ES-I3 (cell line): Measurements from ENCODE around the gene CTIF.

Experiments
- H3K36me3 ChIP-seq: 2 replicates; pipeline ENCODE4 v1.6.1; 2013; ENCODE audit warnings: mild to moderate bottlenecking, low read length, control low read depth, moderate library complexity; ENCODE audit not compliant: insufficient read depth
- H3K4me1 ChIP-seq: 2 replicates; pipeline ENCODE4 v1.6.1; 2013; ENCODE audit warnings: mild to moderate bottlenecking, control low read depth, low read length; ENCODE audit not compliant: insufficient read depth
- H3K9ac ChIP-seq: 2 replicates; pipeline ENCODE4 v1.6.1; 2013; ENCODE audit warnings: low read depth, mild to moderate bottlenecking, low read length, moderate library complexity
- H3K9me3 ChIP-seq: 2 replicates; pipeline ENCODE4 v1.6.1; 2013; ENCODE audit warnings: mild to moderate bottlenecking, low read length, moderate library complexity; ENCODE audit not compliant: control insufficient read depth, insufficient read depth

The CTIF gene

GRCh38 chr18:48700446-48700845, 161.6 kb downstream of the CTIF start:
- H3K9me3 ChIP-seq = no peaks in the 10 kb centered on the region
- no peaks in the 10 kb centered on the region for H3K36me3 ChIP-seq
- H3K4me1 ChIP-seq = peaks cover 4% of the 10 kb centered on the region; the same call in 1 of the 2 replicates
- no peak overlapping the region for H3K9ac ChIP-seq

DNA sequence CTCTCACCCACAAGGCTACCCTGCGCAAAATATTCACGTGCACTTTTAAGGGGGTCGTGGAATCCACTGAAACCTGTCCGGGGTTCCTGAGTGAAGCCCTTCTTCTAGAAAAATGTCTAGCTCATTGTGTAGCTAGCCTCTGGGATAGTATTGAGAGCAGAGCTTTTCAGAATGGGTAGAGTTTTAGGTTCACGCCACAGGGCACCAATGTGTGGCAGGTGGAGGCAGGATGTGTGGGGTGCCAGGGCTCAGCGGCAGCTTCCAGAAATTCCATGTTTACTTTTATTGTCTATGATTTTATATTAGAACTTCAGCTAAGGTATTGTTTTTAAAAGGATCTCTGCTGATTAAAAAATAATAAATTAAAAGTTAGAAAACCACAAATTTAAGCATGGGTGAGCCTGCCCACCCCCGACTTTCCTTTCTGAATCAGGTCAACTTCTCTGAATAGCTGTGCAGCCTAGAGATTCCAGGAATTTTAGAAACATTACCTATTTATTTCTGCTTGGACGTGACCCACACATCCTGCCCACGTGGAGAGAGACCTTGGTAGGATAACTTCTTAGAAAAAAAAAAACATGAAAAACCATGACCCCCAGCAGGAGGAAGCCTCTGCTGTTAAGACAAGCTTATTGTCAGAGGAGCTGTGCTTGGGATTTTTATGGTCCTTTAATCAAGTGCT, 163.7 kb downstream of the CTIF start:
- H3K36me3 ChIP-seq = no peaks in the 10 kb centered on the region
- H3K9me3 ChIP-seq = no peaks in the 10 kb centered on the region
- peaks cover 4% of the 10 kb centered on the region; the same call in 1 of the 2 replicates for H3K4me1 ChIP-seq
- H3K9ac ChIP-seq = no peak overlapping the region

DNA sequence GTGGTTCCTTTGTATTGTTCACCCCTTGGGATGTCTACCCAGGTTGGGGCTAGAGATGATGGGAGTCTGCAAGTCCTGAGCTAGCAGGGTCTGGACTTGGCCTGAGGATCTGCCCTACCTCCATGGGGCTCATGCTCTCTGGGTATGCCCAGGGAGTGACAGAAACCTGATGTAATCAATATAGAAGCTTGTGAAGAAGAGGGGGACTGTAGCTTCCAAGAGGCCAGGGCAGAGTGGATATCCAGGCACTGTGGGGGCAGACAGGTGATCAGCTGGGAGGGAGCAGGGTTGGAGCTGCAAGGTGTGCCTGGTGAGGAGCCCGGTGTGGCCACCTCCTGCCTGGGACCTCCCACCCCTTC, 164.2 kb downstream of the CTIF start:
- no peak overlapping the region for H3K9ac ChIP-seq
- no peaks in the 10 kb centered on the region for H3K9me3 ChIP-seq
- no peaks in the 10 kb centered on the region for H3K36me3 ChIP-seq
- H3K4me1 ChIP-seq = peaks cover 4% of the 10 kb centered on the region; the same call in 1 of the 2 replicates

GRCh38 chr18:48703418-48703817, 164.6 kb downstream of the CTIF start:
- Histone ChIP-seq H3K36me3 (no peaks in the 10 kb centered on the region), H3K4me1 (peaks cover 4% of the 10 kb centered on the region; the same call in 1 of the 2 replicates), H3K9me3 (no peaks in the 10 kb centered on the region), H3K9ac (no peak overlapping the region)

DNA sequence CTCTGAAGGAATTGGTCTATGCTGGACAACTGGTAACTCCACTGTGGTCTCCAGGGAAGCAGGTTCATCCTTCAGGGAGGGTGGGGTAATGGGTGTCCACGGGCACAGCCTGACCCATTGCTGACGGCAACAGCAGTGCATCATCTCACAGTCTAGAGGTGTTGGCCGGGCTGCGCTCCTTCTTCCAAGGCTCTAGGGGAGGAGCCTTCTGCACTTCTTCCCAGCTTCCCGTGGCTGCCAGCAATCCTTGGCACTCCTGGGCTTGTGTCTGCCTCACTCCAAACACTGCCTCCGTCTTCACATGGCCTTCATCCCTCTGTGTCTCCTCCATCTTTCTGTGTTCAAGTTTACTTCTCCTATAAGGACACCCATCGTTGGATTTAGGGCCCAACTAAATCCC, 166.2 kb downstream of the CTIF start:
- Histone ChIP-seq H3K4me1 (peaks cover 6% of the 10 kb centered on the region), H3K36me3 (no peaks in the 10 kb centered on the region), H3K9me3 (no peaks in the 10 kb centered on the region), H3K9ac (no peak overlapping the region)

DNA sequence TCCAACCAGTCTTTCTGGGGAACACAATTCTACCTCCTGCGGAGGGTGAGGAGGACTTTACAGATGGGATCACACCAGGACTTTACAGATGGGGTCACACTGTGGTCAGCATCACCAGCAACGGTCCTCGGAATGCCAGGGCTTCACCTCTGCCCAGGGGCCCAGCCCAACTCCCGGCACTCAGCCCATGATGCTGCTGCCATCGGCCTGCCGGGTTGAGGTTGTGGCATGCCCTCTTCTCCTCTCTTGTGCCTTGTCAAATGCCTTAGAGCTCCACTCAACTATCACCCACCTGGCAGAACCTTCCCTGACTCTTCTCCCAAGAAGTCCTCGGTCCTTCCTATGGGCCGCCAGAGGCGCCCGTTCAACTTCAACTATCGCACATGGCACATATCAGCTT, 166.7 kb downstream of the CTIF start:
- Histone ChIP-seq H3K9ac (no peak overlapping the region), H3K4me1 (peaks cover 6% of the 10 kb centered on the region), H3K9me3 (no peaks in the 10 kb centered on the region), H3K36me3 (no peaks in the 10 kb centered on the region)

DNA sequence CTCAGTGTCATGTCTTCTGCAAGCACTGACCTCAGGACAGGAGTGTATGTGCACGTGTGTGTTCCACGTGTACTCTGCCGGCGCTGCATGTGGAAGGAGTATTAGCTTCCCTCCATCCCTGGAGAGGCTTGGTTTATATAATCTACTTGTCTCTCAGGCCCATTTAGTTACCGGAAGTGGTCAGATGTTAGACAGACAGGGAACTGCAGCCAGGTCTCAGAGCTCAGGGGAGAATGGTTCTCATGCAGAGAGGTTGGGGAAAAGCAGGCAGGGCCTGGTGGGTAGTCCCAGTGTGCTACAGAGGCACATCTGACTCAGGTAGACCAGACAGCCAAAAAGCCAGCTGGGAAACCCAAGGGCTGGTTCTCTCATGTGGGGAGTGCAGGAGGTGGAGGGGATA, 167.9 kb downstream of the CTIF start:
- no peaks in the 10 kb centered on the region for H3K9me3 ChIP-seq
- H3K4me1 ChIP-seq = peaks cover 6% of the 10 kb centered on the region
- H3K36me3 ChIP-seq = no peaks in the 10 kb centered on the region
- H3K9ac ChIP-seq = no peak overlapping the region

GRCh38 chr18:48707636-48708296, 168.9 kb downstream of the CTIF start:
- Histone ChIP-seq H3K9ac (no peak overlapping the region), H3K4me1 (peaks cover 6% of the 10 kb centered on the region), H3K9me3 (no peaks in the 10 kb centered on the region), H3K36me3 (no peaks in the 10 kb centered on the region)

GRCh38 chr18:48708807-48709206, 170.0 kb downstream of the CTIF start:
- Histone ChIP-seq H3K9ac (no peak overlapping the region), H3K9me3 (no peaks in the 10 kb centered on the region), H3K4me1 (peaks cover 6% of the 10 kb centered on the region), H3K36me3 (no peaks in the 10 kb centered on the region)

DNA sequence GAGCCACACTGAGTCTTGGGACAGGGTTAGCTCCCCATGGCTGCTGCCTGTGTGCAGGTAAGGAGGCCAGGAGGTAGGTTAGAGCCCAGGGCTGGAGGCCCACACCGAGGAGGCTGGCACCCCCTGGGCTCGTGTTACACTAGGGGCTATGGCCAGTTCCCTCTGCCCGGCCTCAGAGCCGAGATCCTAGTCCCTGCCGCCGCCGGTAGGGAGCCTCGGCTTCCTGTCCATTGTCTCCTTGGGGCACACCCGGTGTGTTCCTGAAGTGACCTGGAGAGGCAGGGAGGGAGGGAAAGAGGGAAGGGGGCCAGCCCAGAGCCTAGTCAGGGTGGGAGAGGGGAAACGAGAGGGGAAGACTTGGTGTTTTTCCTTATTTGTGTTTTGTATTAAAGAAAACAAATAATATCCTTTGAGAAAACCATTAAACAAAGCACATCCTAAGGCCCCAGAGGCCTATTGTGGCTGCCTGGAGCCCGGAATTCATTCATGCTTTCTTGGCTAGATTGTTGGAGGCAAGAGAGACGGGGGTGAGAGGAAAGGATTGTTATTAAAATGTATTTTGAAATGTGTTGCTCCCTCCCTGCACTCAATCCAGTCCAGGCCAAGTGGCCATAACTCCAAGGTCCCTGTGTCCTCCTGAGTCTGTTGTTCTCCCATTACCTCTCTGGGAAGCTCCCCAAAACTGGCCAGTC, 170.7 kb downstream of the CTIF start:
- no peaks in the 10 kb centered on the region for H3K36me3 ChIP-seq
- H3K9ac ChIP-seq = no peak overlapping the region
- H3K9me3 ChIP-seq = no peaks in the 10 kb centered on the region
- H3K4me1 ChIP-seq = peaks cover 10% of the 10 kb centered on the region

DNA sequence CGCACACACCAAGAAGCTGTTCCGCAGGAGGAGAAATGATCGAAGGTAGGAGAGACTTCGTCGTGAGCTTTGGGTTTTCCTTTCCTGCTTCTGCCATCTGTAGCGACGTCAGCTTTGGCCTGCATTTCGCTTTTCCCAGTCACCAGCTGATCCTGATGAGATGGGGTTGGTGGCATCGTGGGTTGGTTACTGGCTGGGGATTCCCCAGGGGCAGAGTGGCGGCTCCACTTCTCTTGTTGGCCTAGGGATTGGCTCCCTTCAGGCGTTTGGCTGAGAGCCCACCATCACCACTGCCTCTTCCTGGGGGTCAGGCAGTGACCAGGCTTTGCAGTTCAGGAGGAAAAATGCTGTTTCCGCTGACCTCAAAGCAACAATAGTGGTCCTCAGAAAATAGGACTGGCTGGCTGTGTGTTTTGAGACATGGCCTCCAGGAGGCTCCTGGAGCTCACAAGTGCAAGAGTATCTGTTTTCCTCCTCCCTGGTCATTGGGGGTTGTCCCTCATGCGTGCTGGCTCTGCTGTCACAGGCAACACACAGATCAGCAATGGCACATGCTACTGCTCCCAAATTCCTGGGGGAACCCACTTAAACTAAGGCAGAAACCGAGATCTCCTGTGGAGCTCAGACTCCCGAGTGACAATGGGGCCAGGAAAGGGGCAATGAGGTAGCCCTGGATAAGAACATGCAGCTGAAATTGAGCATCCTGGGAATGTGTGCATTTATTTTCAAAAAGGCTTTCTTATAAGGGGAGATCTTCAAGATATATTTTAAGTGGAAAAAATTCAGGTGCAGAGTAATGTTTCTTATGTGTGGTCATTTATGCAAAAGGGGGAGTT, 173.0 kb downstream of the CTIF start:
- Histone ChIP-seq H3K36me3 (no peaks in the 10 kb centered on the region), H3K4me1 (peaks cover 13% of the 10 kb centered on the region), H3K9me3 (no peaks in the 10 kb centered on the region), H3K9ac (no peak overlapping the region)

GRCh38 chr18:48713309-48713708, 174.5 kb downstream of the CTIF start:
- no peaks in the 10 kb centered on the region for H3K9me3 ChIP-seq
- peaks cover 13% of the 10 kb centered on the region for H3K4me1 ChIP-seq
- no peaks in the 10 kb centered on the region for H3K36me3 ChIP-seq
- H3K9ac ChIP-seq = no peak overlapping the region

GRCh38 chr18:48714873-48715272, 176.0 kb downstream of the CTIF start:
- H3K9ac ChIP-seq = no peak overlapping the region
- H3K4me1 ChIP-seq = peaks cover 9% of the 10 kb centered on the region
- no peaks in the 10 kb centered on the region for H3K9me3 ChIP-seq
- H3K36me3 ChIP-seq = no peaks in the 10 kb centered on the region

DNA sequence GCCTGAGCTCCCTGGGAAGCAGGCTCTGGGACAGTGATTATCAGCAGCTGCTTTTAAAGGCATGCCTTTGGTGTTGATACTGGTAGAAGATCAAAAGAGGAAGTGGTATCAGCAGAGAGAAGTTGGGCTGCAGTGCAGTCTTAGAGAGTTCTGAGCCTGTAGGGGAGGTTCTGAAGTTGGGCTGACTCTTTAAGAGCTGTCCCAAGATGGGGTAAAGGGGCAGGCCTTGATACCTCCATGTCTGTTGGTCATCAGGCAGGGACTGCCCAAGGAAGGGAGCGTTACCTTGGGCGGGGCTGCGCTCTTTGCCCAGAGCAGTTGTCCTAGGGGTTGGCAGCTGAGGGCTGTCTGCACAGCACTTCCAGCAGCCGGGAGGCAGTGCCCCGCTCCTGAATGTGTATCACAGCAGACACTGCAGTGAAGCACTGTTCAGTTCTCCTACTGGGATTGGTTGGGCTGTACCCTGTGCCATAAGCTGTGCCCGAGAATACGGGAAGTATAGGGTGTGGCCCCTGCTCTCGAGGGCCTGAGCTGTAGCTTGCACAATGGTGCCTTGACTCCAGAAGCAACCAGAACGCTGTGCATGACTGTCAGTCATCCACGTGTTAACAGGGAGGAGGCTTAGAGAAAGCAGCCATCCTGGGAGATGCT, 177.0 kb downstream of the CTIF start:
- no peaks in the 10 kb centered on the region for H3K9me3 ChIP-seq
- 0 out of 2 replicates have a peak, but pooled peaks cover 7% of the 10 kb centered on the region for H3K4me1 ChIP-seq
- no peaks in the 10 kb centered on the region for H3K36me3 ChIP-seq
- no peak overlapping the region for H3K9ac ChIP-seq
